HUES48 (cell line): ENCODE results near the gene MPEG1.

Experiments used
- H3K27ac ChIP-seq: one replicate; pipeline ENCODE4 v1.7.0; 2013; ENCODE audit warnings: low read depth, low read length, inconsistent platforms
- H3K27me3 ChIP-seq: 2 replicates; pipeline ENCODE4 v1.6.1; 2013; ENCODE audit warnings: mild to moderate bottlenecking, low read length; ENCODE audit not compliant: control insufficient read depth, insufficient read depth
- H3K36me3 ChIP-seq: 2 replicates; pipeline ENCODE4 v1.6.1; 2013; ENCODE audit warnings: low read length; ENCODE audit not compliant: control insufficient read depth, insufficient read depth
- H3K4me1 ChIP-seq: 2 replicates; pipeline ENCODE4 v1.6.1; 2013; ENCODE audit warnings: mild to moderate bottlenecking, low read length; ENCODE audit not compliant: control insufficient read depth, insufficient read depth
- H3K4me3 ChIP-seq: 2 replicates; pipeline ENCODE4 v1.5.1; 2013; ENCODE audit warnings: mild to moderate bottlenecking, low read depth, low read length
- H3K9ac ChIP-seq: 2 replicates; pipeline ENCODE4 v1.6.1; 2013; ENCODE audit warnings: mild to moderate bottlenecking, low read depth, low read length, moderate library complexity
- H3K9me3 ChIP-seq: 2 replicates; pipeline ENCODE4 v1.6.1; 2013; ENCODE audit warnings: low read length; ENCODE audit not compliant: control insufficient read depth, insufficient read depth

Gene MPEG1

GRCh38 chr11:59218893-59219292, 6.2 kb upstream of the MPEG1 start:
- no peak overlapping the region for H3K4me3 ChIP-seq
- no peaks in the 10 kb centered on the region for H3K4me1 ChIP-seq
- no peaks in the 10 kb centered on the region for H3K27me3 ChIP-seq
- H3K36me3 ChIP-seq = no peaks in the 10 kb centered on the region
- no peak overlapping the region for H3K27ac ChIP-seq
- no peak overlapping the region for H3K9ac ChIP-seq
- no peaks in the 10 kb centered on the region for H3K9me3 ChIP-seq

- Histone ChIP-seq H3K27ac (no peak overlapping the region), H3K9ac (no peak overlapping the region), H3K27me3 (no peaks in the 10 kb centered on the region), H3K4me3 (no peak overlapping the region), H3K9me3 (no peaks in the 10 kb centered on the region), H3K36me3 (no peaks in the 10 kb centered on the region), H3K4me1 (no peaks in the 10 kb centered on the region)
Measured at GRCh38 chr11:59218319-59218718, 5.6 kb upstream of the MPEG1 start.

- Histone ChIP-seq H3K36me3 (no peaks in the 10 kb centered on the region), H3K4me1 (no peaks in the 10 kb centered on the region), H3K27ac (no peak overlapping the region), H3K4me3 (no peak overlapping the region), H3K9me3 (no peaks in the 10 kb centered on the region), H3K27me3 (no peaks in the 10 kb centered on the region), H3K9ac (no peak overlapping the region)
Measured at GRCh38 chr11:59216641-59217564, 4.2 kb upstream of the MPEG1 start.

- Histone ChIP-seq H3K4me1 (no peaks in the 10 kb centered on the region), H3K27me3 (no peaks in the 10 kb centered on the region)
Measured at GRCh38 chr11:59214141-59214893, 1.6 kb upstream of the MPEG1 start.

GRCh38 chr11:59212222-59212621, 505 bp downstream of the MPEG1 start:
- no peak overlapping the region for H3K27ac ChIP-seq
- H3K4me1 ChIP-seq = no peaks in the 10 kb centered on the region
- no peak overlapping the region for H3K4me3 ChIP-seq
- no peak overlapping the region for H3K9ac ChIP-seq
- no peaks in the 10 kb centered on the region for H3K36me3 ChIP-seq
- no peaks in the 10 kb centered on the region for H3K9me3 ChIP-seq
- H3K27me3 ChIP-seq = no peaks in the 10 kb centered on the region

More at GRCh38 chr11:59214141-59214893, 1.6 kb upstream of the MPEG1 start:
- Histone ChIP-seq H3K9me3 (no peaks in the 10 kb centered on the region), H3K36me3 (no peaks in the 10 kb centered on the region), H3K9ac (no peak overlapping the region), H3K27ac (no peak overlapping the region), H3K4me3 (no peak overlapping the region)

- no peaks in the 10 kb centered on the region for H3K4me1 ChIP-seq
- H3K27ac ChIP-seq = peak overlapping the region; percentile 61
- H3K36me3 ChIP-seq = peaks cover 13% of the 10 kb centered on the region; the same call in 1 of the 2 replicates
- H3K4me3 ChIP-seq = no peak overlapping the region
- H3K9ac ChIP-seq = no peak overlapping the region
- no peaks in the 10 kb centered on the region for H3K9me3 ChIP-seq
- no peaks in the 10 kb centered on the region for H3K27me3 ChIP-seq
Measured at GRCh38 chr11:59208956-59209355, 3.8 kb downstream of the MPEG1 start.

- Histone ChIP-seq H3K27me3 (no peaks in the 10 kb centered on the region), H3K27ac (no peak overlapping the region), H3K4me1 (no peaks in the 10 kb centered on the region), H3K4me3 (no peak overlapping the region), H3K36me3 (peaks cover 13% of the 10 kb centered on the region; the same call in 1 of the 2 replicates), H3K9me3 (no peaks in the 10 kb centered on the region), H3K9ac (no peak overlapping the region)
Measured at GRCh38 chr11:59207988-59208451, 4.7 kb downstream of the MPEG1 start.

- no peak overlapping the region for H3K9ac ChIP-seq
- peaks cover 17% of the 10 kb centered on the region; the same call in 1 of the 2 replicates for H3K36me3 ChIP-seq
- no peaks in the 10 kb centered on the region for H3K27me3 ChIP-seq
- no peak overlapping the region for H3K4me3 ChIP-seq
- H3K9me3 ChIP-seq = no peaks in the 10 kb centered on the region
- no peak overlapping the region for H3K27ac ChIP-seq
- no peaks in the 10 kb centered on the region for H3K4me1 ChIP-seq
Measured at GRCh38 chr11:59206635-59207034, 6.1 kb downstream of the MPEG1 start.

- Histone ChIP-seq H3K27me3 (no peaks in the 10 kb centered on the region), H3K4me3 (no peak overlapping the region), H3K4me1 (no peaks in the 10 kb centered on the region), H3K36me3 (peaks cover 18% of the 10 kb centered on the region; the same call in 1 of the 2 replicates), H3K9ac (no peak overlapping the region), H3K27ac (no peak overlapping the region), H3K9me3 (no peaks in the 10 kb centered on the region)
Measured at GRCh38 chr11:59205648-59206047, 7.1 kb downstream of the MPEG1 start.

GRCh38 chr11:59204746-59205145, 8.0 kb downstream of the MPEG1 start:
- Histone ChIP-seq H3K27me3 (no peaks in the 10 kb centered on the region), H3K36me3 (peaks cover 20% of the 10 kb centered on the region; the same call in 1 of the 2 replicates), H3K9ac (no peak overlapping the region), H3K4me1 (no peaks in the 10 kb centered on the region), H3K27ac (no peak overlapping the region), H3K9me3 (no peaks in the 10 kb centered on the region), H3K4me3 (no peak overlapping the region)

- peaks cover 31% of the 10 kb centered on the region for H3K36me3 ChIP-seq
- no peak overlapping the region for H3K27ac ChIP-seq
- H3K4me1 ChIP-seq = no peaks in the 10 kb centered on the region
- H3K9me3 ChIP-seq = peaks cover 3% of the 10 kb centered on the region; the same call in 1 of the 2 replicates
- H3K27me3 ChIP-seq = no peaks in the 10 kb centered on the region
- no peak overlapping the region for H3K9ac ChIP-seq
- no peak overlapping the region for H3K4me3 ChIP-seq
Measured at GRCh38 chr11:59201353-59201752, 11.4 kb downstream of the MPEG1 start.
